HepG2 (cell line): ENCODE measurements around the gene GPBAR1. TPM values are rescaled to one million over a fixed set of nuclear protein-coding genes. Genes with fewer than 3 reads are reported as not detected.

ENCODE experiments used
- DRAP1 ChIP-seq: IDR thresholded peaks from 2 replicates; pipeline ENCODE4 v1.6.1; 2016; ENCODE audit warnings: missing genetic modification reagents, missing compliant biosample characterization
- ELF4 ChIP-seq: sonication (generic); formaldehyde crosslinking; IDR thresholded peaks from 2 replicates; pipeline ENCODE4 v1.5.0; 2020; ENCODE audit warnings: missing genetic modification reagents, mild to moderate bottlenecking, moderate library complexity, borderline replicate concordance
- GABPA ChIP-seq, 2 experiments: IDR thresholded peaks; 2 replicates each; pipeline ENCODE4 v1.6.1; 2011 to 2016; ENCODE audit warnings: low read depth in 2 of 2, low read length in 1 of 2, missing biosample characterization in 1 of 2, missing genetic modification characterization in 1 of 2
- IRF1 ChIP-seq: sonication (generic); formaldehyde crosslinking; IDR thresholded peaks from 2 replicates; pipeline ENCODE4 v1.4.0; 2020; ENCODE audit warnings: low read depth, mild to moderate bottlenecking, missing genetic modification reagents
- IRF2 ChIP-seq: IDR thresholded peaks from 2 replicates; pipeline ENCODE4 v1.6.1; 2018; ENCODE audit warnings: missing genetic modification reagents, missing compliant biosample characterization
- KLF16 ChIP-seq, 2 experiments: sonication (generic) in 1 of 2; formaldehyde crosslinking in 1 of 2; IDR thresholded peaks; 2 replicates each; pipeline versions ENCODE4 v1.6.1 to v1.8.0; 2016 to 2023; ENCODE audit warnings: missing genetic modification reagents in 2 of 2, missing compliant biosample characterization in 1 of 2
- PHF5A ChIP-seq: IDR thresholded peaks from one replicate; pipeline ENCODE4 v1.6.1; 2018; ENCODE audit warnings: low read depth, missing genetic modification reagents; ENCODE audit not compliant: unreplicated experiment
- PLRG1 ChIP-seq: fragments of 450-650 bp; conservative IDR thresholded peaks from 2 replicates; pipeline ENCODE4 v1.6.1; 2016
- RBFOX2 ChIP-seq: fragments of 200-400 bp; formaldehyde crosslinking; IDR thresholded peaks from 2 replicates; pipeline ENCODE4 v1.6.1; 2017; ENCODE audit warnings: low read depth, mild to moderate bottlenecking, low read length
- REPIN1 ChIP-seq: sonication (generic); formaldehyde crosslinking; IDR thresholded peaks from 2 replicates; pipeline ENCODE4 v1.8.0; 2022; ENCODE audit warnings: missing genetic modification reagents, low read depth, mild to moderate bottlenecking, borderline replicate concordance
- REXO4 ChIP-seq: sonication (generic); formaldehyde crosslinking; IDR thresholded peaks from 2 replicates; pipeline ENCODE4 v1.8.0; 2022; ENCODE audit warnings: missing genetic modification reagents, mild to moderate bottlenecking, borderline replicate concordance
- TEAD3 ChIP-seq: optimal IDR thresholded peaks from 2 replicates; pipeline ENCODE3; 2016; ENCODE audit warnings: borderline replicate concordance
- TGIF2 ChIP-seq: IDR thresholded peaks from 2 replicates; pipeline ENCODE4 v1.6.1; 2016; ENCODE audit warnings: control low read depth, missing compliant biosample characterization
- U2AF1 ChIP-seq: fragments of 200-400 bp; formaldehyde crosslinking; optimal IDR thresholded peaks from 2 replicates; pipeline ENCODE3; 2017; ENCODE audit warnings: mild to moderate bottlenecking, low read depth, low read length
- ZBED4 ChIP-seq: sonication (generic); formaldehyde crosslinking; IDR thresholded peaks from 2 replicates; pipeline ENCODE4 v1.4.0; 2020; ENCODE audit warnings: missing genetic modification reagents, borderline replicate concordance
- ZNF33A ChIP-seq: sonication (generic); formaldehyde crosslinking; IDR thresholded peaks from 2 replicates; pipeline ENCODE4 v1.5.1; 2020; ENCODE audit warnings: missing genetic modification reagents, mild to moderate bottlenecking, moderate library complexity, borderline replicate concordance
- ZNF616 ChIP-seq: sonication (generic); formaldehyde crosslinking; IDR thresholded peaks from 2 replicates; pipeline ENCODE4 v1.5.0; 2020; ENCODE audit warnings: low read depth, mild to moderate bottlenecking, missing genetic modification reagents
- polyA plus RNA-seq, 8 experiments: library from polyadenylated mRNA; depleted of rRNA in 3 of 8; stranded (reverse) in 7 of 8; unstranded in 1 of 8; fragments of >200 nt; fragmentation: Illumina TruSeq in 4 of 8; extraction: Trizol in 4 of 8; gene quantifications; 2 replicates each; pipeline versions ENCODE4 v1.2.1 to v1.2.3, GENCODE V29; 2011 to 2016; ENCODE audit warnings: low read depth in 4 of 8, missing spikeins in 1 of 8, mixed read lengths in 1 of 8; ENCODE audit not compliant: insufficient read depth in 1 of 8
- total RNA-seq, 5 experiments: library from RNA; depleted of rRNA; stranded (reverse); fragments of >200 nt; fragmentation: Illumina TruSeq; extraction: Trizol; gene quantifications; 2 replicates each; pipeline ENCODE4 v1.2.3, GENCODE V29; 2016; ENCODE audit warnings: low read depth in 1 of 5
- TF ChIP-seq, protein P1 (sequence below): sonication (generic); formaldehyde crosslinking; IDR thresholded peaks from 2 replicates; pipeline ENCODE4 v1.4.0; 2020; ENCODE audit warnings: missing genetic modification reagents, mild to moderate bottlenecking, borderline replicate concordance
- TF ChIP-seq, protein P2 (sequence below): sonication (generic); formaldehyde crosslinking; IDR thresholded peaks from 2 replicates; pipeline ENCODE4 v1.4.0; 2020; ENCODE audit warnings: low read depth, missing genetic modification reagents

GPBAR1 gene
- total and polyA plus RNA-seq, 2 of the 13 experiments (the other 11 are each of a cell fraction or from before 2014, with no cell fraction given) = 0.05 to 0.09 TPM

GRCh38 chr2:218301176-218301819 lies 40.5 kb downstream of the GPBAR1 start (continued):
- no peak for TF ChIP-seq REXO4 (CRISPR knock-in tag)
- no peak for TF ChIP-seq PHF5A
- no peak for TF ChIP-seq ZNF616
- TF ChIP-seq ZBED4 (CRISPR knock-in tag) = no peak
- TF ChIP-seq, protein P1, sequence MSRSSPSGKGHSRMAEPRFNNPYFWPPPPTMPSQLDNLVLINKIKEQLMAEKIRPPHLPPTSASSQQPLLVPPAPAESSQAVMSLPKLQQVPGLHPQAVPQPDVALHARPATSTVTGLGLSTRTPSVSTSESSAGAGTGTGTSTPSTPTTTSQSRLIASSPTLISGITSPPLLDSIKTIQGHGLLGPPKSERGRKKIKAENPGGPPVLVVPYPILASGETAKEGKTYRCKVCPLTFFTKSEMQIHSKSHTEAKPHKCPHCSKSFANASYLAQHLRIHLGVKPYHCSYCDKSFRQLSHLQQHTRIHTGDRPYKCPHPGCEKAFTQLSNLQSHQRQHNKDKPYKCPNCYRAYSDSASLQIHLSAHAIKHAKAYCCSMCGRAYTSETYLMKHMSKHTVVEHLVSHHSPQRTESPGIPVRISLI (CRISPR knock-in tag) = peak; percentile 43; the same call in 1 of the 2 replicates
- peak; percentile 87 for TF ChIP-seq IRF2 (CRISPR knock-in tag)
- TF ChIP-seq U2AF1 = no peak
- no peak for TF ChIP-seq GABPA (IDR thresholded peaks at IDR 0.05; ENCODE audit: low read depth, low read length)
- 0 out of 2 replicates have a peak, but pooled peaks have one; percentile 35 for TF ChIP-seq GABPA (CRISPR knock-in tag; IDR thresholded peaks at IDR 0.05; ENCODE audit: low read depth)
- TF ChIP-seq ZNF33A = no peak
- no peak for TF ChIP-seq ELF4 (CRISPR knock-in tag)
- TF ChIP-seq REPIN1 (CRISPR knock-in tag) = peak; percentile 33; the same call in 1 of the 2 replicates
- no peak for TF ChIP-seq RBFOX2
- TF ChIP-seq TEAD3 (CRISPR knock-in tag) = peak; percentile 76
- peak in 1 of 2 experiments; percentile 83; a peak in 2 of 4 replicates for TF ChIP-seq KLF16 (CRISPR knock-in tag; IDR thresholded peaks at IDR 0.05)
- TF ChIP-seq TGIF2 = 0 out of 2 replicates have a peak, but pooled peaks have one; percentile 30
- TF ChIP-seq PLRG1 = no peak
- TF ChIP-seq DRAP1 (CRISPR knock-in tag) = peak; percentile 63
- TF ChIP-seq, protein P2, sequence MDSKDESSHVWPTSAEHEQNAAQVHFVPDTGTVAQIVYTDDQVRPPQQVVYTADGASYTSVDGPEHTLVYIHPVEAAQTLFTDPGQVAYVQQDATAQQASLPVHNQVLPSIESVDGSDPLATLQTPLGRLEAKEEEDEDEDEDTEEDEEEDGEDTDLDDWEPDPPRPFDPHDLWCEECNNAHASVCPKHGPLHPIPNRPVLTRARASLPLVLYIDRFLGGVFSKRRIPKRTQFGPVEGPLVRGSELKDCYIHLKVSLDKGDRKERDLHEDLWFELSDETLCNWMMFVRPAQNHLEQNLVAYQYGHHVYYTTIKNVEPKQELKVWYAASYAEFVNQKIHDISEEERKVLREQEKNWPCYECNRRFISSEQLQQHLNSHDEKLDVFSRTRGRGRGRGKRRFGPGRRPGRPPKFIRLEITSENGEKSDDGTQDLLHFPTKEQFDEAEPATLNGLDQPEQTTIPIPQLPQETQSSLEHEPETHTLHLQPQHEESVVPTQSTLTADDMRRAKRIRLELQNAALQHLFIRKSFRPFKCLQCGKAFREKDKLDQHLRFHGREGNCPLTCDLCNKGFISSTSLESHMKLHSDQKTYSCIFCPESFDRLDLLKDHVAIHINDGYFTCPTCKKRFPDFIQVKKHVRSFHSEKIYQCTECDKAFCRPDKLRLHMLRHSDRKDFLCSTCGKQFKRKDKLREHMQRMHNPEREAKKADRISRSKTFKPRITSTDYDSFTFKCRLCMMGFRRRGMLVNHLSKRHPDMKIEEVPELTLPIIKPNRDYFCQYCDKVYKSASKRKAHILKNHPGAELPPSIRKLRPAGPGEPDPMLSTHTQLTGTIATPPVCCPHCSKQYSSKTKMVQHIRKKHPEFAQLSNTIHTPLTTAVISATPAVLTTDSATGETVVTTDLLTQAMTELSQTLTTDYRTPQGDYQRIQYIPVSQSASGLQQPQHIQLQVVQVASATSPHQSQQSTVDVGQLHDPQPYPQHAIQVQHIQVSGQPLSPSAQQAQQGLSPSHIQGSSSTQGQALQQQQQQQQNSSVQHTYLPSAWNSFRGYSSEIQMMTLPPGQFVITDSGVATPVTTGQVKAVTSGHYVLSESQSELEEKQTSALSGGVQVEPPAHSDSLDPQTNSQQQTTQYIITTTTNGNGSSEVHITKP (CRISPR knock-in tag) = peak; percentile 59; the same call in 1 of the 2 replicates
- TF ChIP-seq IRF1 (CRISPR knock-in tag) = no peak
